Hematopoietic multipotent progenitor cell treated with erythropoietin and hydrocortisone succinate and interleukin-3 and kit ligand, for 6 days (in vitro differentiated cells): ENCODE measurements around the gene C3.
"Not testable (repeated sequence)": the region's sequence is repeated elsewhere in the genome, so short reads cannot be mapped to it uniquely, and the experiment has no call there.

Source experiments
- DNase-seq: peaks from one replicate; pipeline ENCODE4 v3.0.0-alpha.2; 2015

The C3 gene

GRCh38 chr19:6686628-6686975, 33.8 kb downstream of the C3 start:
- no peak for DNase-seq

GRCh38 chr19:6685962-6686627, 34.4 kb downstream of the C3 start:
- no peak for DNase-seq

GRCh38 chr19:6685482-6685881, 35.0 kb downstream of the C3 start:
- DNase-seq, result no peak

- DNase-seq, result no peak
These were observed 36.5 kb downstream of the C3 start for GRCh38 chr19:6683971-6684370.

DNA sequence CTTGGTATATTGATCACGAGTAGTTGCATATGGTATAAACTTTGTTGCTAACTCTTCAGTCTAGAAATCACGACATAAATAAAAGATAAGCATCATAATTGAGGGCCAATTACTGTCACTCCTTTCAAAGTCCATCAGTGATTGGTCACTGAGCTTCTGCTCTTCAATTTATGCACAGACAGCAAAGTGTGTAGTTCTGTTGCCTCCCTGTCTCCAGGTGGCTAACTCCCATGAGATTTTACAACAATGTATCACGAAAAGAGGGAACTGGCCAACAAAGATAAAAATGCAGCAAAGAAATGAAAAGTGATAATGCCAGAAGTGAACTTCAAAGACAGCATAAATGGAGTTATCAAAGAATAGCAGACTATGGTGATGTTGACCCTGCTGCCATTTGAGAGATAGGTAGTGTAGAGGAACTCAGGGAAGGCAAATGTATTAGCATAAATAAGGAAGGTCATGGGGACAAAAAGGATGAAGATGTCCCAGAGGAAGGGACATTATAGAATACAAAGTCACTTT, 37.8 kb downstream of the C3 start:
- peak; percentile 87 for DNase-seq

DNA sequence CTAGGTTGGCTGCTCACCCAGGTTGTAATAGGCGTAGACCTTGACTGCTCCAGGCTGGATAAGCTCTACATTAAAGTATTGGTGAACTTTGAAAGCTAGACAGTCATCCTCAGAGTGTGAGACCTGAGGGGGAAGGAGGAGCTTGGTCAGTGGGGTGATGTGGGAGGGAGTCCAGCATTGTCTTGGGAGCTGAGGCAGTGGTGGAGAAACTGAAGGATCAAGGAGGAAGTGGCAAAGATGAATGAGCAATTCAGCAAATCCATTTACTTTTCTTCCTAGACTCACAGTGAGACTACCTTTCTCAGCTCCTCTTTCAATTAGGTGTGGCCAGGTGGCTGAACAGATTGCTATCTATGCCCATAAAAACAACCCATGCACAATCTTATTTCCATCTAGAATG, 40.3 kb downstream of the C3 start:
- DNase-seq, result no peak

- no peak for DNase-seq
These were observed 41.3 kb downstream of the C3 start for GRCh38 chr19:6679139-6679538.

DNA sequence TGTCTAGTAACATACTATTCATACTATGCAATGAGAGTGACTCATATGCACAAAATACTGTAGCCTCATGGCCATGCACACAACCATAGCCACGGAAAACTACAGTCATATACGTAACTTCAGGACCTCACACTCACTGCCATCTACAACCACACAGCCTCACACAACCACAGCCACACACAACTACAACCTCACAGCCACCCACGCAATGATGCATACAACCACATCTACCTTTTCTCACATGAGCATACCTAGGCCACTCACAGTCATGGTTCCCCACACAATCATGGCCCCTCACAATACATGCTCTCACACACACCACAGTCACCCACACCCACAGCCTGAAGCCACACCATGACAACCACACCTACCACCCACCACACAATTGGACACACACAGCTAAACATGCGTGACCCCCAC, 41.8 kb downstream of the C3 start:
- DNase-seq, result no peak

- DNase-seq, result peak; percentile 64
These were observed 42.4 kb downstream of the C3 start for GRCh38 chr19:6677883-6678689.

DNA sequence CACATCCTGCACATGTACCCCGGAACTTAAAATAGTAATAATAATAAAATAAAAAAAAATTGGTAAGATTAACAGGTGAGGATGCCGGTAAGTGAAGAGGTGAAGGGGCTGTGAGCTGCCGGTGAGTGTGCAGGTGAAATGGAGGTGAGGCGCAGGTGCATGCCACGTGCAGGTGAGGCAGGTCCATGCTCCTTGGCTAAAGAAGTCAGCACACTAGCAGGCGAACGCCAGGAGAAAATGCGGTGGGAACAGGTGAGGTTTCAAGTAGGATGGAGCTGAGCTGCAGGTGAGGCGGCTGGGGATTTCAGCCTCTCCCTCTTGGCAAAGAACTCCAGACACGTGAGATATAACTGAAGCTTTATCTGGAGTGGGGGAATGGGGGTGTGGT, 43.0 kb downstream of the C3 start:
- no peak for DNase-seq

DNA sequence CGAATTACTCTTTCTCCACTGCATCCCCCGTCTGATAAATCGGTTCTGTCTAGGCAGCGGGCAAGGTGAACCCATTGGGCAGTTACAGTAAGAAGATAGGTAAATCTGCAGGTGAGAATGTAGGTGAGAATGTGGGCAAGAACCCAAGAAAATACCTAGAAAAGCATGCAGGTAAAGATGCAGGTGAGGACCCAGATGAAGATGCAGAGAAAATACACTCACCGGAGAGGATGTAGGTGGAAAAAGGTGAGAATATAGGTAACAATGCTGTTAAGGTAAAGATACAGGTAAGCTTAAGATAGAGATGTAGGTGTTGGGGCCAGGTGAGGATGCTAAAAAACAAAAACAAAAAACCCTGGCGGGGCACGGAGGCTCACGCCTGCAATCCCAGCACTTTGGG, 44.2 kb downstream of the C3 start:
- DNase-seq, result no peak

DNA sequence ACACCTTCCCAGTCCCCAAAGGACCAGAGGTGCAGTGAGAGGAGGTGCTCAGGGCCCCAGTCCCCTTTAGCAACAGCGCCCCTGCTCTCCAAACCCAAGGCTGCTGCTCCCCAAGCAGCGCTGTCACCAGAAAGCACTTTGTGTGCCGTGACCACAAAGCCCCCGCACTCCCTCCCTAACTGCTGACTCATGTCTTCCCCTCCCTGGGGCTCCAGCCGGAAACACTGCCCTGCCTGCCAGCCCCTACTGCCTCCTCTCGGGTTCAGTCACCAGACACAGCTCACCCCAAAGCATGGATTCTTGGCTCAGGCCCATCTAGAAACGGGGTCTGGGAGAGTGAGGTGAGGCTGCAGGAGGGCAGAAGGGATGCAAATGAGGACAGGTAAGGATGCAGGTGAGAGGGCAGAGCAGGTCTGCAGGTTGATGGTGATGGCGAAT, 45.6 kb downstream of the C3 start:
- DNase-seq, result peak; percentile 95

GRCh38 chr19:6674408-6674807, 46.0 kb downstream of the C3 start:
- peak; percentile 25 for DNase-seq

DNA sequence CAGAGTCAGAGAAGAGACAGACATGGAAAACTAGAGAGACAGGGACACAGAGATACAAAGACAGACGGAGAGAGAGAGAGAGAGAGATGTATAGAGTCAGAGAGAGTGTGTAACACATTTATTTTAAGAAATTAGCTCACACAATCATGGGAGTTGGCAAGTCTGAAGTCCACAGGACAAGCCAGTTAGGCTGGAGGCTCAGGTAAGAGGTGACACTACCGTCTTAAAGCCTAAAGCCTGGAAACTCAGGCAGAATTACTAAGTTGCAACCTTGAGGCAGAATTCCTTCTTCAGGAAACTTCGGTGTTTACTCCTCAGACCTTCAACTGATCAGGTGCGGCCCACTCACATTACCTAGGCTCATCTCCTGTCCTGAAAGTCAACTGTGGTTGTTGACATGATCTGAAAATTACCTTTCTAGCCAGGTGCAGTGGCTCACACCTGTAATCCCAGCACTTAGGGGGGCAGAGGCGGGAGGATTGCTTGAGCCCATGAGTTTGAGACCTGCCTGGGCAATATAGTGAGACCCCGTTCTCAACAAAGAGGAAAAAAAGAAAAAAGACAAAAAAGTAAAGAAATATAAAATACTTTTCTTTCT, 47.7 kb downstream of the C3 start:
- DNase-seq, result no peak

DNA sequence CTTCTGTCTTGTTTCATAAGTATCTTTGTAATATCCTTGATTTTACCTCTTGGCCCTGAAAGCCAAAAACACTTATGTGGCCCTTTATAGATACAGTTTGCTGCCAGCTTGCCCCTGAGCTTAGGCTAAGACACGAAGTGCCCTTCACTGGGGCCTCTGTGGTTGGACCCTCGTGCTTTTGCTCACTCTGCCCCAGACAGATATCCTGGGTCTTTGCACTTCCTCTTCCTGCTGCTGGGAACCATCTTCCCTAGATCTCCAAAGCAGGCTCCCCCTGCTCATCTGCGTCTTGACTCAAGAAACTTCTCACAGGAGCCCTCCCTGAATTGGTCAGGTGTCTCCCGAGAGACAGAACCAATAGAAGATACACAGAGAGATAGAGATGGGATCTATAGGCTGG, 48.5 kb downstream of the C3 start:
- DNase-seq, result no peak

GRCh38 chr19:6668691-6669090, 51.8 kb downstream of the C3 start:
- DNase-seq, result no peak

- no peak for DNase-seq
These were observed 53.3 kb downstream of the C3 start for GRCh38 chr19:6667114-6667627.

- DNase-seq, result no peak
These were observed 55.5 kb downstream of the C3 start for GRCh38 chr19:6664916-6665315.

GRCh38 chr19:6663236-6664201, 56.9 kb downstream of the C3 start:
- DNase-seq, result no peak

DNA sequence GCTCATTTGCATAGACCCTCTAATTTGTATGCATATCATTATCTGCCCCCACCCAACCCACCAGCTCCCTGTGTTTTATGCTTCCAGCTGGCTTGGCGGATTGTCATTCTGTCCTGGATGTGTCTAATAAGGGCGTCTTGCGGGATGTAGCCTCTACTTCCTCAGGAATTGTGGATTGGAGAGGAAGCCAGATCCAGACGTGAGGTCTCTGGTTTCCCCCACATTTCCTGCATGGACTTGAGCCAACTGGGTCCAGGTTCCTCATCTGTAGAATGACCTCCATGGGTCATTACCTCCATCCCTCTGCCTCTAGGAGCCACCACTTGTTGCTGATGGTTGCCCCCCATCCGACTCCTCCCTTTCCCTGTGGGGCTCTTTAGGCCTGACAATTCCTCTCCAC, 57.7 kb downstream of the C3 start:
- DNase-seq, result no peak

DNA sequence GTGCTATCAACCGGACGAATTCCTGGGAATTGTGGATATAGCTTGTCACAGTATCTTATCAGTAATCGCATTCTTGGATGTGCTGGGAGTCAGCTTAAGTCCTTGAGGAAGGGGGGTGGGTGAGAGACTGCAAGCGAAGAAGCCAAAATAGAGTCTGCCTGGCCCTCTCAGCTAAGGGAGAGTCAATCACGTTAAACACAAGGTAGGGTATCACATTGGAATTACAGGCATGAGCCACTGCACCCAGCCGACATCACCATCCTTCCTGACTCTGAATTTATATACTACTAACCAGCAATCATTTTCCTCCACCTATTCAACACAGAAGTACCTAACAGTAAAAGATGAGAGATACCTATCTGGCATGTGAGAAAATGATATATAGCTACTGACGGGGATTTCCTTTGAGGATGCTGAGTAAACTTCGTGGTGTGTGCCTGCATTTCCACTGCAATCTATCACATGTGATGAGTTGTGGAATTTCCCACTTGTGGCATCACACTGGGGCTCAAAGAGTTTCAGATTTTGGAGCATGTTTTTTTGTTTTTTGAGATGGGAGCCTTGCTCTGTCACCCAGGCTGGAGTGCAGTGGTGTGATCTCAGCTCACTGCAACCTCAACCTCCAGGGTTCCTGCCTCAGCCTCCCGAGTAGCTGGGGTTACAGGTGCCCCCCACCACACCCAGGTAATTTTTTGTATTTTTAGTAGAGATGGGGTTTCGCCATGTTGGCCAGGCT, 58.8 kb downstream of the C3 start:
- DNase-seq, result not testable (repeated sequence)

- DNase-seq, result no peak
These were observed 59.5 kb downstream of the C3 start for GRCh38 chr19:6660930-6661329.
